ENCODE data around the gene COMP. TPM values are rescaled to one million over a fixed set of nuclear protein-coding genes. Genes with fewer than 3 reads are reported as not detected.

Gene COMP
- total and polyA plus RNA-seq, 2 experiments from 2014 or later = 0.09 to 0.46 TPM

DNA sequence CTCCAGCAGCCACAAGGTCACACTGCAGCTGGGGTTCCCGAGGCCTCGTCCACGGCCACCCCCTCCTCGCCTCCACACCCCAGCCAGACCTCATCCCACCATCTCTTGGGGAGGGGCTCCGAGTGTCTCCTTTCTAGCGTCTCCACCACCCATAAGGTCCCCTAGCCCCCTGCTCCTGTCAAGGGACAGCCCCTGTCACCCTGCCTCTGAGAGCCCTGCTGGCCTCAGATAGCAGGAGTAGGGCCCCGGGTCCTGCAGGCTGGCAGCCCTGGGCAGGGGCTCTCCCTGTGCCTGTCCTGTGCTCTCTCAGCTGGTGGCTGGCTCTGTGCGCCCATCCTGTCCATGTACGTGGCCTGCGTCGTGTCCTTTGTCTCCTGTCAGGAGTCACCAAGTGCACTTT is 17.0 kb downstream of the COMP start:
- no peaks in the 10 kb centered on the region for H3K36me3 ChIP-seq
- peaks cover 23% of the 10 kb centered on the region for H3K27me3 ChIP-seq

DNA sequence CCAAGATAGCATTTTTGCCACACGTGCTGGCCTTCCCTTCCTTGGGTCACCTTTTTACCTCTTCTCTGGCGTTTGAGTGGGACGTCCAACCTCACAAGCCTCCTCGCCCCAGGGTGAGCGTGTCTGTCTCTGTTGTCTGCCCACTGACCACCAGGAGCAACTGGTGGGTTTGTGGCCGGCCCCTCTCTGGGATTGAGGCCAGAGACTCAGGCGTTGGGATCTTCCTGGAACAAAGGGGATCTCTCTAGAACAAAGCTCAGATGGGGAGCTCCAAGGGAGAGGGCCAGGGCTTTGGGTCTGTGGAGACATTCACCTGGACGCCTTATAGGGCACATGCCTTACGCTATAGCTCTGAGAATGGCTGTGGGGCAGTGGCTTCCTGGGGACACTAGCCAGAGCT is 17.4 kb downstream of the COMP start:
- Histone ChIP-seq H3K36me3 (no peaks in the 10 kb centered on the region), H3K4me3 (no peak overlapping the region), H3K27me3 (peaks cover 18% of the 10 kb centered on the region), H3K4me1 (ENCODE audit: low read depth) (no peaks in the 10 kb centered on the region), H3K9me3 (ENCODE audit: low read depth) (no peaks in the 10 kb centered on the region), H3K27ac (no peak overlapping the region)
- no peak for DNase-seq (ENCODE audit: low read depth in 1 of 2, low spot score in 1 of 2)
- TF ChIP-seq, protein P1, sequence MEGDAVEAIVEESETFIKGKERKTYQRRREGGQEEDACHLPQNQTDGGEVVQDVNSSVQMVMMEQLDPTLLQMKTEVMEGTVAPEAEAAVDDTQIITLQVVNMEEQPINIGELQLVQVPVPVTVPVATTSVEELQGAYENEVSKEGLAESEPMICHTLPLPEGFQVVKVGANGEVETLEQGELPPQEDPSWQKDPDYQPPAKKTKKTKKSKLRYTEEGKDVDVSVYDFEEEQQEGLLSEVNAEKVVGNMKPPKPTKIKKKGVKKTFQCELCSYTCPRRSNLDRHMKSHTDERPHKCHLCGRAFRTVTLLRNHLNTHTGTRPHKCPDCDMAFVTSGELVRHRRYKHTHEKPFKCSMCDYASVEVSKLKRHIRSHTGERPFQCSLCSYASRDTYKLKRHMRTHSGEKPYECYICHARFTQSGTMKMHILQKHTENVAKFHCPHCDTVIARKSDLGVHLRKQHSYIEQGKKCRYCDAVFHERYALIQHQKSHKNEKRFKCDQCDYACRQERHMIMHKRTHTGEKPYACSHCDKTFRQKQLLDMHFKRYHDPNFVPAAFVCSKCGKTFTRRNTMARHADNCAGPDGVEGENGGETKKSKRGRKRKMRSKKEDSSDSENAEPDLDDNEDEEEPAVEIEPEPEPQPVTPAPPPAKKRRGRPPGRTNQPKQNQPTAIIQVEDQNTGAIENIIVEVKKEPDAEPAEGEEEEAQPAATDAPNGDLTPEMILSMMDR (IDR thresholded peaks at IDR 0.05; ENCODE audit: low read depth, low read length) = no peak

More for the DNA sequence above, 17.0 kb downstream of the COMP start:
- no peaks in the 10 kb centered on the region for H3K4me1 ChIP-seq (ENCODE audit: low read depth)
- H3K4me3 ChIP-seq = no peak overlapping the region
- no peak overlapping the region for H3K27ac ChIP-seq
- TF ChIP-seq, protein P1 (IDR thresholded peaks at IDR 0.05; ENCODE audit: low read depth, low read length) = no peak
- H3K9me3 ChIP-seq (ENCODE audit: low read depth) = no peaks in the 10 kb centered on the region
- DNase-seq (ENCODE audit: low read depth in 1 of 2, low spot score in 1 of 2) = no peak

DNA sequence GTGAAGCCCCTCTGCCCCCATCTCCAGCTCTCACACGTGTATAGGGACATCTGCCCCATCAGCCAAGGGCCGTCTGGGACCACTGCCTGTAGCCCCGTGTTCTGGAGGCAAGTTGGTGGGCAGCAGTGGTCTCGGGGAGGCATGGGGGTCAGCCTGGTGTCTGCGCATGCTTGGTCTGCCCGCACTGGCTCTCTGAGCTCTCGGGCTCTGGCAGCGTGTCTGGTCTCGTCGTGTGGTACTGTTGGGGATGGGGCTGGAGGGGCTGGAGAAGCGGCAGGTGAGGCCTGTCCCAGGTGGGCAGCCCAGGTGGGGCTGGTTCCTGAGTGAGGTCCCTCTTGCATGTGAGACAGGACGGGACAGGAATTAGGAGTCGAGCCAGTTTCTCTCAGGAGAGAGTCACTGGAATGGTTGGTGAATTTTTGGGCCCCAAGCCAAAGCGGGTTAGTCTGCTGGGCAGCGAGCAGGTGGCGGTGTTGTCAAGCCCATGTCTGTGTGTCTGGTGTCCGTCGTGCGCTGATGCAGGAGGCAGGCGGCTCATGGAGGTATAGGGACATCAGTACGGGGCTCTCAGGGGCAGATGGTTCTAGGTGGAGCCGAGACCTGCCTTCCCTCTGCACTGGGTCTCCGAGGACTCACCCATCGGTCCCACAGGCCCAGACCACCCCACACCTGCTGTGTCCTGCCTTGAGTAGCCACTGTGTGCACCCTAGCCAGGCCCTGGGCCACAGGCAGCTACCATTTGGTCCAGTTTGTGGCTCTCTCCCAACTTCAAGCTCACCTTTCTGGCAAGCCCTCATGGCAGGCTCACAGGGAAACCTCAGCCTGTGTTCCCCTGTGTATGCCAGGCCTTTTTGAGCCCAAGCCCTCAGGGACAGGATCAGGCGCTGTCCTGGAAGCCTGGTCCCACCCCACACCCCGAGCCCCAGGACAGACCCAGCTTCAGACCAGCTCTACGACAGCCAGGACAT is 18.2 kb downstream of the COMP start:
- no peak overlapping the region for H3K4me3 ChIP-seq
- H3K27ac ChIP-seq = no peak overlapping the region
- peaks cover 5% of the 10 kb centered on the region for H3K4me1 ChIP-seq (ENCODE audit: low read depth)
- H3K9me3 ChIP-seq (ENCODE audit: low read depth) = no peaks in the 10 kb centered on the region
- H3K27me3 ChIP-seq = peaks cover 11% of the 10 kb centered on the region
- DNase-seq (ENCODE audit: low read depth in 1 of 2, low spot score in 1 of 2) = no peak
- TF ChIP-seq, protein P1 (IDR thresholded peaks at IDR 0.05; ENCODE audit: low read depth, low read length) = no peak
- no peaks in the 10 kb centered on the region for H3K36me3 ChIP-seq

DNA sequence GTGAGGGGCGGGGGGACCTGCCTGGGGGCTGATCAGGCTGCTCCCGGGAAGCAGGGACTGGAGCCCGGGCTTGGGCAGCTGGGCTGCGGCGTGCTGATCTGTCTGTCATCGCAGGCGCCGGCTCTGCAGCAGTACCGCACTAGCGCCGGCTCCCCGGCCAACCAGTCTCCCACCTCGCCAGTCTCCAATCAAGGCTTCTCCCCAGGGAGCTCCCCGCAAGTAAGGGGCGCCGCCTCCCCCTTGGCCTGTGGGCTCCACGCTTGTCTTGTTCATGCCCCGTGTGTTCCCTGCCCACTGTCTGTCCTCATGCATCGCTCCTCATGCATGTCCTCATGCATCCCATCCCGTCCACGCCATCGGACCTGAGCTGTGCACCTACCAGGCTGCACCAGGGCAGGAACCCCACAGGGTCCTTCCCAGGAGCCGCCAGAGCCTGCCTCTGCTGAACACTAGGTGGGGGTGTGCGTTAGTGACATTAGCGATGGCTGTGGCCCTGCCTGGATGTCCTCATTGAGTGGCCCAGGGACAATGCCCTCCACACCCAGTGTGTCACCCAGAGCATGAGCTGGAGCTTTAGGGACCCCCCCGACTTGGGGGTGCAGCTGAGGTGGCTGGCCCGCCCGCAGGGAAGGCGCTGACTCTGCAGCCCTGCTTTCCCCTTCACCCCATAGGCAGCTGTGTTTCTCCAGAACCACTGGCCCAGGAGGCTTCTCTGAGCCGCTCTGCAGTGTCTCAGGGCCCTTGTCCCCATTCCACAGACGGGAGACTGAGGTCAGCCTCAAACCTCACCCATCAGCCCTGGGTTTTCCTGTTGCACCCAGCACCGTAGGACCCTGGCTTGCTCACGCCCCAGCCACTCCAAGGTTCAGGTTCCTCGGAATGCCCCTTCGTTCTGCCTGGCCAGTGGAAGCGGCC is 19.5 kb downstream of the COMP start:
- Histone ChIP-seq H3K9me3 (ENCODE audit: low read depth) (no peaks in the 10 kb centered on the region), H3K4me3 (no peak overlapping the region), H3K4me1 (ENCODE audit: low read depth) (peaks cover 6% of the 10 kb centered on the region), H3K27ac (no peak overlapping the region), H3K36me3 (no peaks in the 10 kb centered on the region), H3K27me3 (no peaks in the 10 kb centered on the region)
- DNase-seq (ENCODE audit: low read depth in 1 of 2, low spot score in 1 of 2) = peak in 1 of 2 donors; percentile 44
- TF ChIP-seq, protein P1 (IDR thresholded peaks at IDR 0.05; ENCODE audit: low read depth, low read length) = peak; percentile 31

DNA sequence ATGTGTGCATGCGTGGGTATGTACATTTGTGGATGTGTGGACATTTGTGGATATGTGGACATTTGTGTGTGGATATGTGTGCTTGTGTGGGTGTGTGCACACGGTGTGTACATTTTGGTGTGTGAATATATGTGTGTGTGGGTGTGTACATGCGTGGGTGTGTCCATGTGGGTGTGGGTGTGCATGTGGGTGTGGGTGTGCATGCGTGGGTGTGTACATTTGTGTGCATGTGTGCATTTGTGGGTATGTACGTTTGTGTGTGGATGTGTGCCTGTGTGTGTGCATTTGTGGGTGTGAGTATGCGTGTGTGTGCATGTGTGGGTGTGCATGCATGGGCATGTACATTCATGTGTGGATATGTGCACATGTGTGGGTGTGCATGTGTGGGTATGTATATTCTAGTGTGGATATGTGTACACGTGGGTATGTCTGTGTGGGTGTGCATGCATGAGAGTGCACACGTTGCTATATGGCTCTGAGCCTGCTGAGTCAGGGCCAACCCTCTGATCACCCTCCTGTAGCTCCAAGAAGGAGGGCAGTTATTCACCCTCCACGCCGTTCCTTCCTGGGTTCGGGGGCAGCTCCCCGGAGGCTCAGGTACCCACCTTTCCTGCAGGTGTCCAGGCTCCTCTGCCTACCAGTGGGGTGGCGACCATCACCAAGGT is 20.3 kb downstream of the COMP start:
- Histone ChIP-seq H3K4me3 (no peak overlapping the region), H3K9me3 (ENCODE audit: low read depth) (no peaks in the 10 kb centered on the region), H3K27me3 (no peaks in the 10 kb centered on the region), H3K4me1 (ENCODE audit: low read depth) (peaks cover 6% of the 10 kb centered on the region), H3K36me3 (no peaks in the 10 kb centered on the region), H3K27ac (no peak overlapping the region)
- DNase-seq (ENCODE audit: low read depth in 1 of 2, low spot score in 1 of 2) = no peak
- TF ChIP-seq, protein P1 (IDR thresholded peaks at IDR 0.05; ENCODE audit: low read depth, low read length) = no peak
